ENCODE measurements around the gene LMBR1L. TPM values are rescaled to one million over a fixed set of nuclear protein-coding genes. Genes with fewer than 3 reads are reported as not detected.

Gene LMBR1L
- total and polyA plus RNA-seq, 2 experiments from 2014 or later: 51.3 to 52.9 TPM

- H3K27me3 ChIP-seq: peaks cover 70% of the 10 kb centered on the region
- H3K4me3 ChIP-seq: peak overlapping the region; percentile 13
- H3K27ac ChIP-seq: no peak overlapping the region
- H3K36me3 ChIP-seq: peaks cover 6% of the 10 kb centered on the region
- no peak for TF ChIP-seq CTCF (IDR thresholded peaks at IDR 0.05; ENCODE audit: low read depth, low read length)
- no peaks in the 10 kb centered on the region for H3K9me3 ChIP-seq (ENCODE audit: low read depth)
- peak in 1 of 2 donors; percentile 28 for DNase-seq (ENCODE audit: low read depth in 1 of 2, low spot score in 1 of 2)
- H3K4me1 ChIP-seq (ENCODE audit: low read depth): peaks cover 8% of the 10 kb centered on the region
Measured at GRCh38 chr12:49093792-49094159, 16.9 kb downstream of the LMBR1L start.

- H3K4me3 ChIP-seq: no peak overlapping the region
- no peaks in the 10 kb centered on the region for H3K9me3 ChIP-seq (ENCODE audit: low read depth)
- no peak for TF ChIP-seq CTCF (IDR thresholded peaks at IDR 0.05; ENCODE audit: low read depth, low read length)
- peaks cover 6% of the 10 kb centered on the region for H3K36me3 ChIP-seq
- H3K27me3 ChIP-seq: peaks cover 78% of the 10 kb centered on the region
- H3K27ac ChIP-seq: no peak overlapping the region
- peaks cover 12% of the 10 kb centered on the region for H3K4me1 ChIP-seq (ENCODE audit: low read depth)
- DNase-seq (ENCODE audit: low read depth in 1 of 2, low spot score in 1 of 2): no peak
Measured at GRCh38 chr12:49092816-49093406, 17.7 kb downstream of the LMBR1L start.

GRCh38 chr12:49092086-49092815 is 18.4 kb downstream of the LMBR1L start:
- H3K36me3 ChIP-seq: peaks cover 2% of the 10 kb centered on the region
- H3K9me3 ChIP-seq (ENCODE audit: low read depth): no peaks in the 10 kb centered on the region
- H3K27ac ChIP-seq: no peak overlapping the region
- DNase-seq (ENCODE audit: low read depth in 1 of 2, low spot score in 1 of 2): peak; percentile 64 to 66
- H3K27me3 ChIP-seq: peaks cover 85% of the 10 kb centered on the region
- H3K4me3 ChIP-seq: peak overlapping the region; percentile 23
- peak; percentile 66 for TF ChIP-seq CTCF (IDR thresholded peaks at IDR 0.05; ENCODE audit: low read depth, low read length)
- H3K4me1 ChIP-seq (ENCODE audit: low read depth): peaks cover 12% of the 10 kb centered on the region

- peaks cover 12% of the 10 kb centered on the region for H3K4me1 ChIP-seq (ENCODE audit: low read depth)
- TF ChIP-seq CTCF (IDR thresholded peaks at IDR 0.05; ENCODE audit: low read depth, low read length): no peak
- peak overlapping the region; percentile 23 for H3K4me3 ChIP-seq
- H3K27ac ChIP-seq: no peak overlapping the region
- H3K27me3 ChIP-seq: peaks cover 90% of the 10 kb centered on the region
- H3K36me3 ChIP-seq: no peaks in the 10 kb centered on the region
- H3K9me3 ChIP-seq (ENCODE audit: low read depth): no peaks in the 10 kb centered on the region
- DNase-seq (ENCODE audit: low read depth in 1 of 2, low spot score in 1 of 2): no peak
Measured at GRCh38 chr12:49091836-49092085, 18.9 kb downstream of the LMBR1L start.

GRCh38 chr12:49091056-49091835 is 19.4 kb downstream of the LMBR1L start:
- peak overlapping the region; percentile 23 for H3K4me3 ChIP-seq
- peaks cover 95% of the 10 kb centered on the region for H3K27me3 ChIP-seq
- no peak for TF ChIP-seq CTCF (IDR thresholded peaks at IDR 0.05; ENCODE audit: low read depth, low read length)
- H3K9me3 ChIP-seq (ENCODE audit: low read depth): no peaks in the 10 kb centered on the region
- no peak for DNase-seq (ENCODE audit: low read depth in 1 of 2, low spot score in 1 of 2)
- no peaks in the 10 kb centered on the region for H3K36me3 ChIP-seq
- no peak overlapping the region for H3K27ac ChIP-seq
- peaks cover 12% of the 10 kb centered on the region for H3K4me1 ChIP-seq (ENCODE audit: low read depth)
